Panc1 (cell line): ENCODE data around the gene ATP5ME. TPM values are rescaled to one million over a fixed set of nuclear protein-coding genes. Genes with fewer than 3 reads are reported as not detected.

Source experiments
- ATAC-seq: fragments of 200-7000 bp; cut with Tn5 transposase; 2 replicates; pipeline ENCODE4 v1.9.1; 2020; ENCODE audit warnings: mild to moderate bottlenecking, moderate library complexity
- BruUV-seq: library from RNA; stranded (reverse); fragments of 400-500 nt; replicated peaks from 2 replicates; lab custom pipeline; 2021; lab: Mats Ljungman, UMichigan
- CTCF ChIA-PET: fragments of 300-600 bp; sonication (Branson Sonifier 250); formaldehyde crosslinking; loops from one replicate; lab custom pipeline; 2022; ENCODE audit warnings: antibody characterized with exemption; lab: Charles Lee
- POLR2A ChIA-PET: fragments of 300-600 bp; sonication (Branson Sonifier 250); formaldehyde crosslinking; loops from one replicate; lab custom pipeline; 2022; ENCODE audit warnings: antibody characterized with exemption; lab: Charles Lee
- DNase-seq: peaks from one replicate; pipeline ENCODE4 v3.0.0-alpha.2; 2010; ENCODE audit warnings: low read depth, low spot score
- H3K27ac ChIP-seq: 2 replicates; pipeline ENCODE4 v1.5.1; 2011; ENCODE audit warnings: mild to moderate bottlenecking, low read length, inconsistent platforms
- H3K27me3 ChIP-seq: fragments of 200-500 bp; sonication (Bioruptor generic); 2 replicates; pipeline ENCODE4 v1.6.0; 2014; ENCODE audit warnings: low read length, inconsistent platforms; ENCODE audit not compliant: control insufficient read depth, insufficient read depth
- H3K36me3 ChIP-seq: fragments of 200-500 bp; sonication (Bioruptor generic); 2 replicates; pipeline ENCODE4 v1.5.1; 2014; ENCODE audit warnings: inconsistent platforms, mild to moderate bottlenecking, low read length, moderate library complexity; ENCODE audit not compliant: control insufficient read depth, insufficient read depth
- H3K4me1 ChIP-seq: 2 replicates; pipeline ENCODE4 v1.5.1; 2011; ENCODE audit warnings: inconsistent platforms, mild to moderate bottlenecking, low read length, moderate library complexity; ENCODE audit not compliant: control insufficient read depth, insufficient read depth
- H3K4me3 ChIP-seq, 2 experiments: 2 replicates each; pipeline ENCODE4 v1.5.1; 2011 to 2012; ENCODE audit warnings: low read depth in 2 of 2, low read length in 2 of 2, mild to moderate bottlenecking in 2 of 2, inconsistent platforms in 1 of 2, moderate library complexity in 1 of 2
- H3K9me3 ChIP-seq: fragments of 200-500 bp; sonication (Bioruptor generic); 2 replicates; pipeline ENCODE4 v1.5.1; 2014; ENCODE audit warnings: low read depth, mild to moderate bottlenecking, inconsistent platforms, low read length, moderate library complexity; ENCODE audit not compliant: control insufficient read depth, insufficient read depth
- CTCF ChIP-seq: fragments of 450-650 bp; IDR thresholded peaks from 2 replicates; pipeline ENCODE4 v1.5.1; 2017; ENCODE audit warnings: mild to moderate bottlenecking
- POLR2AphosphoS5 ChIP-seq: IDR thresholded peaks from 2 replicates; pipeline ENCODE4 v1.6.1; 2012; ENCODE audit warnings: mild to moderate bottlenecking, low read depth, low read length, moderate library complexity
- REST ChIP-seq, 2 experiments: IDR thresholded peaks; 2 replicates each; pipeline ENCODE4 v1.6.1; 2011 to 2012; ENCODE audit warnings: low read depth in 2 of 2, control low read depth in 1 of 2, low read length in 1 of 2, mild to moderate bottlenecking in 1 of 2, moderate library complexity in 1 of 2; ENCODE audit not compliant: insufficient read depth in 1 of 2
- SIN3A ChIP-seq: IDR thresholded peaks from 2 replicates; pipeline ENCODE4 v1.6.1; 2012; ENCODE audit warnings: low read depth, mild to moderate bottlenecking, low read length, moderate library complexity, borderline replicate concordance; ENCODE audit not compliant: insufficient read depth
- TCF7L2 ChIP-seq: IDR thresholded peaks from 2 replicates; pipeline ENCODE4 v1.6.1; 2011; ENCODE audit warnings: mild to moderate bottlenecking, low read depth, low read length, inconsistent platforms
- in situ Hi-C: cut with HindIII; loops from 2 replicates; pipeline ENCODE4 v1.10.0; 2016; ENCODE audit warnings: low sequenced_read_pairs, low pct_unique_long_range_greater_than_20kb
- intact Hi-C: fragments of 100-400 bp; cut with micrococcal nuclease; formaldehyde crosslinking; loops from one replicate; pipeline ENCODE4 v1.10.0; 2022; ENCODE audit not compliant: unreplicated experiment
- total RNA-seq: library from RNA; stranded (reverse); gene quantifications from one replicate; pipeline ENCODE4 v1.2.1, GENCODE V29; 2021; ENCODE audit not compliant: unreplicated experiment

Gene ATP5ME
- total RNA-seq, 1 experiment from 2014 or later, result 257 TPM

- CTCF ChIA-PET, result no interaction called here
- Histone ChIP-seq H3K36me3 (no peaks in the 10 kb centered on the region), H3K4me1 (no peaks in the 10 kb centered on the region), H3K27me3 (no peaks in the 10 kb centered on the region), H3K4me3 (no peak overlapping the region), H3K9me3 (no peaks in the 10 kb centered on the region), H3K27ac (no peak overlapping the region)
- no peak for DNase-seq
- POLR2A ChIA-PET, result no interaction called here
- no peak for ATAC-seq
- in situ Hi-C loops (no loop called here), intact Hi-C loops (no loop called here)
- BruUV-seq, result no TSS peak
- TF ChIP-seq TCF7L2, result no peak
- TF ChIP-seq POLR2AphosphoS5, result no peak
- TF ChIP-seq CTCF, result no peak
- TF ChIP-seq REST (IDR thresholded peaks at IDR 0.05; ENCODE audit: insufficient read depth in 1 of 2, low read depth in 2 of 2, low read length in 1 of 2), result no peak
- TF ChIP-seq SIN3A, result no peak
Measured at GRCh38 chr4:717601-718320, 43.7 kb upstream of the ATP5ME start.

GRCh38 chr4:714087-714486, 40.0 kb upstream of the ATP5ME start:
- POLR2A ChIA-PET, result no interaction called here
- ATAC-seq, result no peak
- Histone ChIP-seq H3K4me3 (no peak overlapping the region), H3K36me3 (no peaks in the 10 kb centered on the region), H3K27me3 (no peaks in the 10 kb centered on the region), H3K27ac (no peak overlapping the region), H3K4me1 (no peaks in the 10 kb centered on the region), H3K9me3 (no peaks in the 10 kb centered on the region)
- no TSS peak for BruUV-seq
- in situ Hi-C loops (no loop called here), intact Hi-C loops (no loop called here)
- DNase-seq, result no peak
- no peak for TF ChIP-seq TCF7L2
- no peak for TF ChIP-seq POLR2AphosphoS5
- TF ChIP-seq REST (IDR thresholded peaks at IDR 0.05; ENCODE audit: insufficient read depth in 1 of 2, low read depth in 2 of 2, low read length in 1 of 2), result no peak
- TF ChIP-seq SIN3A, result no peak
- TF ChIP-seq CTCF, result no peak
- CTCF ChIA-PET, result no interaction called here
